AG04450 (cell line): ENCODE results near the gene EIF2B2. TPM values are rescaled to one million over a fixed set of nuclear protein-coding genes. Genes with fewer than 3 reads are reported as not detected.

Experiments used
- CTCF ChIA-PET: fragments of 300-600, 350-600 bp; formaldehyde crosslinking; extraction: SDS; loops from one replicate; lab custom pipeline; 2022; ENCODE audit warnings: antibody characterized with exemption, inconsistent platforms; lab: Charles Lee
- POLR2A ChIA-PET: fragments of 350-600 bp; formaldehyde crosslinking; extraction: SDS; loops from one replicate; lab custom pipeline; 2021; ENCODE audit warnings: antibody characterized with exemption, inconsistent platforms; lab: Yijun Ruan, JAX
- DNase-seq: peaks from one replicate; pipeline ENCODE4 v3.0.0-alpha.2; 2011; ENCODE audit warnings: low read depth, low spot score
- H3K27ac ChIP-seq: one replicate; pipeline ENCODE4 v1.5.1; 2012; ENCODE audit warnings: low read depth, low read length, control low read depth
- H3K27me3 ChIP-seq: one replicate; pipeline ENCODE4 v1.6.0; 2012; ENCODE audit warnings: low read length; ENCODE audit not compliant: control insufficient read depth, insufficient read depth
- H3K4me3 ChIP-seq: 2 replicates; pipeline ENCODE4 v1.5.1; 2011; ENCODE audit warnings: mild to moderate bottlenecking, low read depth, low read length, control low read depth
- H3K9me3 ChIP-seq: 2 replicates; pipeline ENCODE4 v1.5.1; 2012; ENCODE audit warnings: low read length; ENCODE audit not compliant: control insufficient read depth, insufficient read depth
- CTCF ChIP-seq: IDR thresholded peaks from 2 replicates; pipeline ENCODE4 v1.5.1; 2011; ENCODE audit warnings: low read depth, low read length, control low read depth, inconsistent platforms
- polyA minus RNA-seq: library from RNA; depleted of rRNA, polyadenylated mRNA; stranded (reverse); fragments of >200 nt; gene quantifications from 2 replicates; pipeline ENCODE4 v1.2.3, GENCODE V29; 2011; rRNA and poly(A)+ RNA removed
- polyA plus RNA-seq: library from polyadenylated mRNA; depleted of rRNA; stranded (reverse); fragments of >200 nt; gene quantifications from 2 replicates; pipeline ENCODE4 v1.2.3, GENCODE V29; 2011; rRNA removed

The EIF2B2 gene
- polyA plus RNA-seq, result 78.3 and 82.5 TPM in 2 replicates
- 42.1 and 51.4 TPM in 2 replicates for polyA minus RNA-seq

GRCh38 chr14:75002392-75003249 lies at the start of gene EIF2B2:
Gene EIF2B2 (plus strand): TSS chr14:75002921. CDS start chr14:75002991, 70 bp downstream.
- TF ChIP-seq CTCF, result no peak; the same call in 1 of the 2 replicates
- Histone ChIP-seq H3K4me3 (peak within 1 kb of the TSS; percentile 91), H3K27ac (peak within 1 kb of the TSS; percentile 71), H3K9me3 (no peaks in the 10 kb centered on the region), H3K27me3 (no peaks in the 10 kb centered on the region)
- DNase-seq, result peak; percentile 85
- POLR2A ChIA-PET, result interaction anchor here (0.6 to 1.6 kb wide), 2 partner anchors 21 to 61 kb away, joined by 3 to 8 read pairs; no protein-coding TSS in a partner anchor
- CTCF ChIA-PET, result interaction anchor here (1.3 to 1.9 kb wide), 3 partner anchors 58 to 141 kb away, joined by 4 to 7 read pairs (median 6); no protein-coding TSS in a partner anchor

- peaks cover 16% of the 10 kb centered on the region for H3K27me3 ChIP-seq
- POLR2A ChIA-PET, result no interaction called here
- H3K9me3 ChIP-seq, result no peaks in the 10 kb centered on the region; the same call in 1 of the 2 replicates
- TF ChIP-seq CTCF, result no peak
- H3K4me3 ChIP-seq, result no peak overlapping the region
- DNase-seq, result no peak
- CTCF ChIA-PET, result interaction anchor here (1.6 to 3.3 kb wide), 2 partner anchors 9 to 135 kb away, joined by 6 to 14 read pairs; no protein-coding TSS in a partner anchor
- no peak overlapping the region for H3K27ac ChIP-seq
Measured at GRCh38 chr14:74953686-74954085, 49.0 kb upstream of the EIF2B2 start.

GRCh38 chr14:74954232-74954946 lies 48.3 kb upstream of the EIF2B2 start:
- no peaks in the 10 kb centered on the region; the same call in 1 of the 2 replicates for H3K9me3 ChIP-seq
- peak overlapping the region; percentile 13 for H3K4me3 ChIP-seq
- POLR2A ChIA-PET, result no interaction called here
- H3K27ac ChIP-seq, result no peak overlapping the region
- peaks cover 16% of the 10 kb centered on the region for H3K27me3 ChIP-seq
- CTCF ChIA-PET, result interaction anchor here (1.2 to 3.3 kb wide), 4 partner anchors 9 to 134 kb away, joined by 3 to 14 read pairs (median 5); no protein-coding TSS in a partner anchor
- no peak for TF ChIP-seq CTCF
- no peak for DNase-seq

- H3K27me3 ChIP-seq, result peaks cover 14% of the 10 kb centered on the region
- H3K27ac ChIP-seq, result no peak overlapping the region
- TF ChIP-seq CTCF, result no peak
- no peak for DNase-seq
- no peaks in the 10 kb centered on the region; the same call in 1 of the 2 replicates for H3K9me3 ChIP-seq
- ChIA-PET POLR2A (no interaction called here), CTCF (interaction anchor here (0.6 to 1.5 kb wide), 5 partner anchors 9 to 134 kb away, joined by 3 to 4 read pairs (median 3); no protein-coding TSS in a partner anchor)
- H3K4me3 ChIP-seq, result peak overlapping the region; percentile 46
Measured at GRCh38 chr14:74954947-74955228, 47.8 kb upstream of the EIF2B2 start.
